Skin of body (tissue), 2 donors: Measurements from ENCODE around the gene NKD1. TPM values are rescaled to one million over a fixed set of nuclear protein-coding genes. Genes with fewer than 3 reads are reported as not detected.

ENCODE experiments used
- DNase-seq: peaks from one replicate; lab custom pipeline; 2025; lab: John Stamatoyannopoulos, UW
- total RNA-seq: library from RNA; depleted of rRNA; stranded (reverse); fragments of >200 nt; gene quantifications from one replicate; pipeline ENCODE4 v1.2.3, GENCODE V29; 2014

NKD1 gene
- total RNA-seq, 1 donor from 2014 or later: 4.9 TPM

DNA sequence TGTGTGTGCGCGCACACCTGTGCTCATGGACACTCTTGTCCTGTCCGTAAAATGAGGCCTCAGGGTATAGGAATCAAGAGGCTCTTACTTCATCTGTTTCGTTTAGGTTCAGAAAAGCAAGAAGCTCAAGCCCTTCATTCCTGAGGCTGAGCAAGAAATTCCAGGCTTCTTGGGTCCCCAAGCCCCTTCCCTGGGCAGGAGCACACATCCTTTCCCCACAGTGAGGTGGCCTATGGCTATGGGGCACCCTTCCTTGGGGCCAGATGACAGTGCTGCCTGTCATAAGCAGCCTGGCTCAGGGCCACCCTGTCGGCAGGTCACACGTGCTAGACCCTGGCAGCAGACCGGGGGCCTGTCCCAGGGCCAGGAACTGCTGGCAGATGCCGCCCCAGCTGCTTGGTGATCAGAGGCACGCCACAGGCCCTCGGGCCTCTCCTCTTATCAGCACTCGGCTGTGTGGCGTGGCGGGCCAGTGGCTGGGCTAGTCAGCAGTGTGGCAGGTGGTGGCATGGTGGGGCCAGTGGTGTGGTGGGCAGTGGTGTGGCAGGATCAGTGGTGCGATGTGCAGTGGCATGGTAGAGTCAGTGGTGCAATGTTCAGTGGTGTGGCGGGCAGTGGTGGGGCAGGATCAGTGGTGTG is 50.2 kb downstream of the NKD1 start:
- no peak for DNase-seq

DNA sequence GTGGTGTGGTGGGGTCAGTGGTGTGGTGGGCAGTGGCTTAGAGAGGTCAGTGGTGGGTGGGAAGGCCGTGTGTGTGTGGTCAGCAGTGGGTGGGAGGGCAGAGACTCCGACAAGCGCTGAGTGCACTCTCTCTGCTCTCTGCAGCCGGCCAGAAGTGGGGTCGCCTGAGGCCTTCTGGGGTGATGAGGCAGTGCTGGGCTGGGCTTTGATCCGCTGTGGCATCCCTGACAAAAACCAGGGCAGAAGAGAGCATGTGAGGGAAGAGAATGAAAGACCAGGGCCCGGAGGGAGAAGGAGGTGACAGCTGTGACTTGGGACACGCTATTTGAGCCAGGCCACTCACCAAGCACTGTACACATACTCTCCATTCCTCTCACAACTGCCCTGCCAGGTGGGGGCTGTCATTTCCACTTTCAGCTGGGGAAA is 50.8 kb downstream of the NKD1 start:
- no peak for DNase-seq

DNA sequence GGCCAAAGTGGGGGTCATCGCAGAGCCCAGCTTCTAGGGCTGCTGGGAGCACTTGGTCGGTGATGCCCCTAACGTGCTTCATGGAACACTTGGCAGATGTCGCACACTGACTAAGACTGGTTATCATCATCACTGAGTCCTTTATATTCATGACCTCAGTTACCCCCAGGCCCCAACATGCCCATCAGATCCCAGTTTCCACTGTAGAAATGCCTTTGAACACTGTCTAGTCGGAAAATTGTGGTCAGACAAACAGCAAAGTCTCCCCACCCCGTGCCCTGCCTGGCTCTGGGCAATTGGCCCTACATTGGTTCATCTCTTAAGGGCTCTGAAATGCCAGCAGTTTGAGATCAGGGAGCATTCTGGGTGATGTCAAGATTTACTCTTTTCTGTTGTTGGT is 51.3 kb downstream of the NKD1 start:
- DNase-seq: peak; percentile 18

DNA sequence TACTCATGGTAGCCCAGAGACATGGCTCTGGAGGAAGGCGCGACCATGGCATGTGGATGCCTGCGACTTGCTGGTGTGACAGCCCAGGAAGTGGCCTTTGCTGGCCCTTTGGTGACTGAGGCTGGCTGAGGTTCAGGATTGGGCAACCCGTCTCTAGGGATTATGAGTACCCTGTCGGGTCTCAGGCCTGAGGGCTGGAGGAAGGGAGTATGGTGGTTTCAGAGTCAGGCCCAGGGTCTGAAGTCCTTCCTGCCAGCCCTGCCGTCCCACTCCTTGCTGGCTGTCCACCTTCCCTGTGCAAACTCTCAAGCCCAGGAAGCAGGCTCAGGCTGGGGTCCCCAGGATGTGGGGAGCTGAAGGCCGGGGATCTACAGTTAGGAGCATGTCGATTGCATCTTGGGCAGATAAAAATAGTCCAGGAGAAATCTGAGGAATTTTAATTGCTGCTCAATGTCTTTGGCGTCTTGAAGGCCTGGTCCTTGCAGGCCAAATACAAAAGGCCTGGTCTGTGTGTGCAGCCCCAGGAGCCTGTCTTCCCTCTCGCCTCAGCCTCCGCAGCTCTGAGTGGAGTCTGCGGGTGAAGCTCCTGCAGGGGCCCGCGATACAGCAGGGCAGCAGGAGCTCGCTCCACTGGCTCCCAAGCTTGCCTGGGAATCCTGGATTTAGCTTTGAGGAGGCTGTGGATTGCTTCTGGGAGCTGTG is 52.5 kb downstream of the NKD1 start:
- DNase-seq: no peak

DNA sequence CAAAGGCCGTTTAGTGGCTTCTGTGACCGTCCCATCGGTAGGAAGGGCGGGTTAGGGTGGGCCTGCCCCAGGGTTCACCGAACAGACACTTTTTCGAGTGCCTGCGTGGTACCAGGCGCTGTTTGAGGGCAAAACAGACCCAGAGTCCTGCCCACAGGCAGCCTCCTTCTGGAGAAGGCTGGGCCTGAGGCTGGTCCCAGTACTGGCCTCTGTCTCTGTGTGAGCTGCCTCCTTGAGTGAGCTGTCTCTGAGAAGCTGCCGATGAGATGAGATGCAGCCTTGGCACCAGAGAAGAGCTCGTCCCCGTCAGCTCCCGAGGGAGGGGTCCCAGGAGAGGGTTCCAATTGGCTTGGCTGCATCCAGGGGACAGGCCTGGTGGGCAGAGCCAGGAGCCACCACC is 53.1 kb downstream of the NKD1 start:
- DNase-seq: no peak

DNA sequence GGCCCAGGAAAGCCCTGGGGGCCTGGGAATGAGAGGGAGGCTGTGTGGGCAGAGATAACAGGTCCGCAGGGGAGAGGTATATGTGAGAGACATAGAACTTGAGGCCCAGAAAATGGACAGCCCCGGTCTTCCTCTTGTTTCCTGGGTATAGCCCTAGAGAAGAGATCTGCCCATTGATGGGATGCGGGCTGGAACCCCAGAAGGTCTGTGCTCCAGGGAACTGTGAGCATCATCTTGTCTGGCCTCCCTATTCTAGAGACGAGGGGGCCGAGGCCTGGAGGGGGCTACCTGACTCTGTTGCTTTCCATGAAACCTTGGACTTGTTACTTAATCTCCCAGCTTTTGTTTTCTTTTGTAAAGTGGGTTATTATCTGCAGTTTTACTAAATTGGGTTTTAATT is 53.9 kb downstream of the NKD1 start:
- DNase-seq: no peak

DNA sequence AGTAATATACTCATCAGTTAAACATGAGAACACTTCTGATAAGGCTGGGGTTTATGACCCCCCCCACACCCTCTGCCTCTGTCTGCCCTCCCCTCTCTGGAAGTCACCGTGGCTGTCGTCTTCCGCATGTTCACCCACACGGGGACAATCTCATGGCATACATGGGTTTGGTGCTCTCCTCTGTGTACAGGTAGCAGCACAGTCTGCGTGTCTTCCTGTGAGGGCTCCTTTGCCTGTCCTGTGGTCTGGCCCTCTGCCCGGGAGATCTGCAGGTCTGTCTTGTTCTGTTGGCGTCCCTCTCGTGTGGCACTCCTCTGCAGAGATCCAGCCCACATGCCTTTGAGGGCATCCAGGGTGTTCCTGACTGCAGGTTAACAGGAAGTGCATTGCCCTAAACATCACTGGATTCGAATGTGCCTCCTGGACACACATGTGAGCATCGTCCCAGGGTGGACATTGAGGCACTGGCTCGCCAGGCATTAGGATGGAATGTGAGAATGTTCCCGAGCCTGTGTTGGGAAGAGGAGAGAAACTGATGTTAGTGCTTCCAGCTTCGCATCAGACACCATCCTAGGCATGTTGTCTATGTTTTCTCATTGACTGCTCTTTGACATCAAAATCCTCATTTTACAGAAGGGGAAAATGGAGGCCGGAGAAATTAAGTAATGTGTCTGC is 54.5 kb downstream of the NKD1 start:
- no peak for DNase-seq

DNA sequence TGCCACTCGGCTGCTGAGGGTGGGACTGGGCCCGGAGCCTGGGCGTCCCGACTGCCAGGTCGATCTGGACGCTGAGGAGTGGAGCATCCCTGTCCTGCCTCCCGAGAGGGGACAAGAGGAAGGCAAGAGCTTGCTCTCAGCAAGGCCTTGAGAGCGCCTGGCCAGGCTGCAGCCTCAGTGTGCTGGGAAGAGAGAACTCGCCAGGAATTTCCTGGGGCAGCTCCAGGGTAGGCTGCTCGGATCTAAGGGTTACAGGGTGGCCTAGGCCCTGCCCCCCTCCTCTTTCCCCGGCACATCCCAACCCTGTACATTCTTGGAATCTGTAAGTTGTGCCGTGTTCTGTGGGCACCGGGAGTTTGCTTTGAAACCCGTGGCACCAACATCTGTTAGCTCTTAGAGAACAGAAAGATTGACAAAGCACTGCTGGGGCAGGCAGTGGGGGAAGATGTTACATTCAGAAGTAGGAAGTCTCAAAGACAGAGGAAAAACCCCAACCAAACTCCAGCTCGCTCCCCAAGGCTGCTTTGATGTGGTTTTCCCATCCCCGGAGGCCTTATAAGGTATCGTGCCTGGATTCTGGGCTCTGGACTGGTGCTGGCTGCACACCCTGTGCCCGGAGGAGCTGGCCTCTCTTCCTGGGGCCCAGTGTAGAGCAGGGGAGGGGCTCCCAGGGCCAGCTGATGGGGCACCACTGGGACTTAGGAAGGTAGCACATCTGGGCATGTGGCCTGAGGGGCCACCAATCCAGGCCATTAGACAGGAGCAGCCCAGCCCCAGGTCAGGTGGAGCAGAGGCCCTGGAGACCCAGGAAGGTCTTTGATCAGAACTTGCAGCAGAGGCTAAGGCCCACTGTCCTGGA is 55.2 kb downstream of the NKD1 start:
- peak; percentile 68 for DNase-seq

DNA sequence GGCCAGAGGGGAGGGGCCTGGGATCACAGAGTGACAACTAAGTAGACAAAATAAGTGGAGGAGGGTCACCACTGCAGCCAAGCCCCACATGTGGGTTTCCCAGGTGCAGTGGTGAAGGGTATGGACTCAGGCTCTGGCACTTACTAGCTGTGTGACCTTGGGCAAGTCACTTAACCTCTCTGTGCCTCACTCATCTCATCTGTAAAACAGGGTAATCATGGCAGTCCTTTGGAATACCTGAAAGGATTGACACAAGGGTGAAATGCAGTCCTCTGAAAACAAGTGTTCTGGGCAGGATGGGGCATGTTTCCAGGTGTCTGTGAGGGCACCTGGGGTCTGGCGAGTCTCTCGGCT is 55.8 kb downstream of the NKD1 start:
- no peak for DNase-seq

DNA sequence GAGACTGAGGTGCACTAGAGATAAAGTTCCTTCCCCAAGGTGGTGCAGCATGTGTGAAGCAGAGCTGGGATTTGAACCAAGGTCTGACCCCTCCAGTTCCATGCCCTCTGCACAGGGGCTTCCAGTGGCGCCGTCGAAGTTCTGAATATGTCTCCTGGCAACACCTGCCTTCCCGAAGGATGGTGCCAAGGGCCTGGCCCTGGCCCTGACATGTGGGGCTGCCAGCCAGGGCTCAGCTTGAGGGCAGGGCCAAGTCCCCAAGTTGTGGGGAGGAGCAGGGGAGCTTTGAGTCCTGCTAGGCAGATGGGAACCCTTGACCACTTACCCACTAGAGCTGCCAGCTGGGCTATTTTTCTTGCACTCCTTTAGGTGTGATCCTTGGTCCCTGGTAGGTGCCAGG is 56.4 kb downstream of the NKD1 start:
- no peak for DNase-seq

DNA sequence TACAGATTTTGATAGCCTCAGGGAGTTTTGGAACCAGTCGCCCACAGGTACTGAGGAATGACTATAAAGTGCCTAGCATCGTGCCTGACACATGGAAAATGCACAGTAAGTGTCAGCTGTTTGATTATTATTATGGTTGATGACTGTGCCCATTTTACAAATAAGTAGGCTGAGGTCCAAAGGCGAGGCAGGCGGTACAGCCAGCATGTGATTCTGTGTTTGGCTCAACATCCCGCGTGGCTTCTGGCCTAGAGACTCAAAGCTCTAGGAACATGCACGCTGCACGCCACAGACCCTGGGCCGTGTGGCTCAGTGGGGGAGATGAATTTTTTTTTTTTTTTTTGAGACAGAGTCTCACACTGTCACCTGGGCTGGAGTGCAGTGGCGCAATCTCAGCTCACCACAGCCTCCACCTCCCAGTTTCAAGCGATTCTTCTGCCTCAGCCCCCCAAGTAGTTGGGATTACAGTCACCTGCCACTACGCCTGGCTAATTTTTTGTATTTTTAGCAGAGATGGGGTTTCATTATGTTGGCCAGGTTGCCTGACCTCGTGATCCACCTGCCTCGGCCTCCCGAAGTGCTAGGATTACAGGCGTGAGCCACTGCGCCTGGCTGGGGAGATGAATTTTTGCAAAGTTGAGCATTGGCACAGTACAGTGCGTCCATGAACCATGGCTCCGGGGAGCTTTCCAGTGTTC is 57.7 kb downstream of the NKD1 start:
- DNase-seq: no peak

DNA sequence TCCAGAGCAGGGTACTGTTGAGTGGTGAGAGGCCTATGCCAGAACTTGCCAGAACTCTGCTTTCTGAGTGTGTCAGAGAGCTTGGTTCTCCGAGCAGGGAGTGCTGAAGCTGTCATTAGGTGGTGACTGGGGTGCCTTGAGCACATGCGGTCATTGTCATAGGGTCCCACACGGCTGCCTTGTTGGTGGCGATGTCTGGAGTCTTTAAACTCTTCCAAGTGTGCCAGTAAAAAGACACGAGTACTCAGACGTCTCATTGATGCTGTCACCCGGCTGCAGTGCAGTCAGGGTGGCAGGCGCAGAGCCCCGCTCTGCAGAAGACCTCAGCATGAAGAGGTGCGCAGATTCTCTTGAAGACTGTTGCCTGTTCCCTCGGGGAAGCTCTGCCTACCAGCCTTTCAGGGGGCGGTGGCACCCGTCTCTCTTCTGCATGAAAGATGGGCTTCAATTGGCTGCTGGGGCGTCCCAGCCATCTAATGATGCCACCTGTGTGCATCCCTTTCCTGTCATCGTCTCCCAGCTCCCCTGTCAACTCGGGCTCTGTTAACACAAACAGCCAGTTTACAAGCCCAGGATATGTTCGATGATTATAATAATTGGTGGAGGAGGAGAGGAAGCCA is 58.3 kb downstream of the NKD1 start:
- DNase-seq: no peak

DNA sequence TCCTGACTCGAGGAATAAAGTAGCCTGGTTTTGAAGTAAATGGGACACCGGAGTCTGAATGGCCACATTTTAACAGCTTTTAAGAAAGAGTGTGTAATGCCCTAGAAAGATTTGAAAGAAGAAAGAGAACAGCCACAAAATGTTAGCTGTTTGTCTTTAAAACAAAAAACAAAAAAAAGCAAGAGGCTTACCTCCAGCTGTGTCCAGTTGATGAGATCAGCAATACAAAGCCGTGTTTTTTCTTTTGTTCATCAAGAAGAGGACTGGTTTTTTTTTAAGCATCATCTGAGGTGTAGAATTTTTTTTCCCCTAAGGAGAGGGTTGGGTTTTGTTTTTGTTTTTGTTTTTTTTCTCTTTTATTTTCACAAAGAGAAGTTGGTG is 58.8 kb downstream of the NKD1 start:
- no peak for DNase-seq

DNA sequence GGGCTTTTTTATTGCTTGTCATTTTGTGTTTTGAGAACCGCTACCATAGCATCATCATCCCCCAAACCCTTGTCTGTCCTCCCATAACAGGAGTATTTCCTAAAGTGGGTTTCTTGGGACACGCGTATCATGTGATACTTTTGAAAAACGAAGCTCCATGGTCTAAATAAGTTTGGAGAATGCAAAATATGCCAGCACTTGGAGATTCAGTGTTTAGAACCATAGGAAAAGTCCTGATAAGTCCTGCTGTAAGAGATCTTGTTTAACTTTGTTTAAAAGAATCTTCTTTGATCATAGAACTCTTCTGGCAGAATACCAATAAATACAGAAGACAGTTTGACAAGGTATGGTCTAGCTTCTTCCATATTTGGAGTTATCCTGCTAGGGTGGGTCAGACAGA is 59.3 kb downstream of the NKD1 start:
- no peak for DNase-seq

DNA sequence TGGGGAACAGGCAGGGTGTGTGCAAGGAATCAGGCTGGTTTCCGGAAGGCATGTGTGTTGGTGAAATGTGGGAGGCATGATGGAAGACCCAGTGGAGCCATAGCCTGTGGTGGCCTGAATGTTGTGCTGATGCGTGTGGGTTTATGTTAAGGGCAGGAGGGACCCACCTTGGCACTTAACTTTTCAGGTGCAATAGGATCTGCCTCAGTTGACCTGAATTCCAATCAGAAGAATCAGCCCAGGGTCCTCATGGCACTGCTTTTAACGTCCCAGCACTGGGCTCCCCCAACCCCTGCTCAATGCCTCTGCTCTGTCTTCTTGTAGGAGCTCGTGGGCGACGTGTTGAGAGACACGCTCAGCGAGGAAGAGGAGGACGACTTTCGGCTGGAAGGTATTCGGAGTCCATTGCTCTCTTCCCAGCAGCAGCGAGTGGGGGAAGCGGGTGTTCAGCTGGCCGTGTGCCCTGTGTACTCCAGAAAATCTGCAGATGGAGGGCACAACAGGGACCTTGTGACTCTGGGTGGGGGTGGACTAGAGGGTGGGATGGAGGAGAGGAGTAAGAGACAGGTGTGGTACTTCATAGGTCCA is 59.9 kb downstream of the NKD1 start:
- DNase-seq: no peak

DNA sequence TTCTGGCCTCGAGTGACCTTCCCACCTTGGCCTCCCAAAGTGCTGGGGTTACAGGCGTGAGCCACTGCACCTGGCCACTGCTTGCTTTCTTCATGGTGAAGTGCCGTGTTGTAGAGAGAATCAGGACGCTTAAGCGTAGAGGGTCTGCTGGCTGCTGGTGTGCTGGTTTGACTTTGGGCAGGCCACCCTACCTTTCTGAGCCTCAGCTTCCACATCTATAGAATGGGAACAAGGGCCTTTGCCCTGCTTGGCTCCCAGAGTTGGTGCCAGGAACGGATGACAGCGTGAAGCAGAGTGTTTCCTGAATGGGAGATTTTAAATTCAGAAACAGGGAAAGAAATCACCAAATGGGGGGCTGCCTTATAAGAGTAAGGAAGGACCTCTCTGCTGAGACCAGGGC is 60.9 kb downstream of the NKD1 start:
- no peak for DNase-seq

DNA sequence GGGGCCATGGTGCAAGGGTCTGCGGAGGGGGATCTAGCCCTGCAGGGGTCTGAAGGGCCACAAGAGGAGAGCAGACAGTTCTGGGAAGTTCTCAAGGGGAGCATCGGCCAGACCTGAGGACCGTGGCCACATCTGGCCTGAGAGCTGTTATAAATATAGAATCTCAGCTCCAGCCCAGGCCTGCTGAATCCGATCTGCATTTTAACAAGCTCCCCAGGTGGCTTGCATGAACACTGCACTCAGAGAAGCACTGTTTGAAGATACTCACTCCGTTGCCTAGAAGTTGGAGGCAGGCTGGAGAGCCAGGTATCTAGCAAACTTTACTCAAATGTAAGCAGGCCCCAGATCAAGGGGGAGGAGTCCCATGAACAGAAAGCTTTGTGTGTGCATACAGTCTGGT is 61.3 kb downstream of the NKD1 start:
- DNase-seq: no peak

DNA sequence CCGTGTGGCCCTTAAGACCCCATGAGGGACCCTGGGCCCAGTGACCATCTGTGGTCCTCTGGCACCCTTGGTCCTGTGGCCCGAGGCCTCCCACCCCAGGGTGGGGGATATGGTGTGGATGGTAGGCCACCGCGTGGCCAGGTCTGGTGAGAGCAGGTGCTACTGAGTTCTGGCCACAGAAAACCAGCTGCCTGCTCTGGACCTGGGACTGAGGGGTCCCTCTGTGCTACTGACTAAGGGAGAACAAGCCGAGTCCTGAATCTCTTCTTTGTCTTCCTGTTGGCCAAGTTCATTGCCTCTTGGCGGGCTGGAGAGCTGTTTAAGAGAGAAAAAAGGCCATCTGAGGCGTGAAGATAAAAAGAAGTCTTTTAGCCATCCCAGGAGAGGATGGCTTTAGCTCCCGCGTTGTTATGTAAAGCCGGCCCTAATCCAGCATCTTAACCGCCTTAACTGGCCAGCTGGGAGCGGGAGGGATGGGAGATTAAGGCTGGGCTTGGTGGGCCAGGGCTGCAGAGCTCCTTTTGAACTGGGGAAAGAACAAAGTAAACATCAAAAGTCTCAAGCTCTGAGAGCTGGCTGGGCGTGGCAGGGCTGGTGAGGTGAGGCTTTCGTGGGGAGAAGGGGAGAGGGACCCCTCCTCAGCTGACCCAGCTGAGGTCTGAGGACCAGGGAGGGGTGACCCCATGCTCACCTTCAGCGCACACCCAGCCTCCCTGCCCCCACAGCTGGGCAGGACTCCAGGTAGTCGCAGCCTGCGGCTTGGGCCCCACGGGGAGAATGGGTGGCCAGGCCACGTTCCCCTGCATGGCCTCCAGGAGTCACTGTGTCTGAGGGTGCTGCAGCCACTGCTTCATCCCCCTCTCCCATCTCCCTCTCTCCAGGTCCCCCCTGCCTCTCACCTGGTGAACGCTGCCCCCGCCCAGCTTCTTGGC is 62.4 kb downstream of the NKD1 start:
- no peak for DNase-seq

DNA sequence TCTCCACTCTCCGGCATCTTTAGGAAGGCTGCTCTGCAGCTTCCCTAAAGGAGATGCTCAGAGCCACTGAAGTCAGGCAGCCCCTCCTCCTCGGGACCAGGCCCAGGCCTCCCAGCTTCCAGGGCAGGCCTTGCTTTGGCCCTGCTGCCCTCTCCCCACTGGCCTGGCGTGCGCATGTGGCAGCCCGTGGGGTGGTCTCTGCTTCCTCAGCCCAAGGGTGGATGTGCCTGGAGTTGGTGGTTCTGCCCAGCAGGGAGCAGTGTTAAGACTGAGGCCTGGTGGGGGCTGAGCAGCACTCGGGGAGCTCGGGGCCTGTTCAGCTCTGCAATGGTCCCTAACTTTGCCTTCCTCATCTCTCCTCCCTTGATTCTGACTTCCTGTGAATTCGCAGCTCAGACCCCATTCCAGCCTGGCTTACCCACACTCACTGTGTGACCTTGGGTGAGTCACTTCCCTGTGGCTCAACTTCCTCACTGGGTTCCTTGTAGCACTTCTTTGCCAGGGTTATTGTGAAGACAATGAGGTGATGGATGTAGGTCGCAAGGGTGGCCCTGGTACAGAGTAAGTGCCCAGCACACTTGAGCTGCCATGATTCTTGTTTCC is 63.2 kb downstream of the NKD1 start:
- no peak for DNase-seq
